ENCODE results near the gene FAM240B. TPM values are rescaled to one million over a fixed set of nuclear protein-coding genes. Genes with fewer than 3 reads are reported as not detected.

FAM240B gene
- total RNA-seq, 8 experiments from 2014 or later, result 0.47 TPM; not detected in 7

- in situ Hi-C loops (cut with MboI; ENCODE audit: low pct_unique_long_range_greater_than_20kb in 2 of 9, low sequenced_read_pairs in 9 of 9, unreplicated experiment in 9 of 9), result loop anchor here in 1 of 9 experiments (25.0 kb wide), 1 partner anchor 119 kb away; no protein-coding TSS in a partner anchor
These were observed 39.0 kb downstream of the FAM240B start for GRCh38 chr9:38680837-38681445.

DNA sequence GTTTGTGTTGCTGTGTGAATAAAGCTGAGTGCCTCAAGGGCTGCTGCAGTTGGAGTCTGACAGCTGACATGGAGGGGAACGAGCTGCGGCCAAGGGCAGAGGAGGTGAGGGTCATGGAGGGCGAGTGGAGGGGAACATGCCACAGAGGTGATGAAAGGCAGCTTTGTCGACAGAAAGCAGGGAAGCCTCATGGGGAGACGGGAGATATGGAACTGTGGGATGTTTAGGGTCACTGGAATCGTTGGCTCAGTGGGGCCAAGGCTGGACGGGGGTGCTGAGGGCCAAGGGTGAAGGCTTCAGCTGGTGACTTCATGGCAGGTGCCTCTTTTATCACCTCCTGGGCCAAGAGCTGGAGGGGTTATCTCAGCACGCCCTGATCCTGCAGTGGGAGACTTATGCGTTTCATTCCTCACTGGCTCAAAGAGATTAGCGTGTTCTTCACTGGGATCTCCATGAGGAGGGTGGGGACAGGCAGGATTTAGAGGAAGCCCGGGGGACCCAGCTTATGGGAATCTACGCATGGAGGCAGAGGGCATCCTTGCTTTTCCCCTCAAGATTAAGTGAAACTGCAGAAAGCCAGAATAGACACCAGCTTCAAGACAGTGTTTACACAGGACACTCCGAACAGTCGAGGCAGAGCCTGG, 42.2 kb downstream of the FAM240B start:
- peaks cover 6 to 27% of the 10 kb centered on the region in 2 donors for H3K4me1 ChIP-seq (replicated peaks in 1 of 2)
- no peak for ATAC-seq (replicated peaks in 6 of 8)
- H3K4me3 ChIP-seq, result no peak overlapping the region
- 33 to 90% (median 60%) methylated on average over 2 to 11 of the region's 14 CpGs; no CpG with 5 or more reads in 3 of the 10 experiments for WGBS, 10 experiments
- in situ Hi-C loops (cut with MboI; ENCODE audit: low pct_unique_long_range_greater_than_20kb in 2 of 9, low sequenced_read_pairs in 9 of 9, unreplicated experiment in 9 of 9), result loop anchor here in 1 of 9 experiments (25.0 kb wide), 1 partner anchor 115 kb away; no protein-coding TSS in a partner anchor
- no peak overlapping the region for H3K27ac ChIP-seq

More at GRCh38 chr9:38680837-38681445, 39.0 kb downstream of the FAM240B start:
- 28 to 100% (median 79%) methylated on average over 1 to 10 of the region's 14 CpGs; no CpG with 5 or more reads in 2 of the 10 experiments for WGBS, 10 experiments
- ATAC-seq (replicated peaks in 6 of 8), result peak in 2 of 8 experiments; percentile 36 to 39
- H3K27ac ChIP-seq, result no peak overlapping the region
- H3K4me3 ChIP-seq, result no peak overlapping the region
- H3K4me1 ChIP-seq (replicated peaks in 1 of 2), result peaks cover 6 to 36% of the 10 kb centered on the region in 2 donors

- H3K4me1 ChIP-seq (replicated peaks in 1 of 2), result peaks cover 8 to 13% of the 10 kb centered on the region in 2 donors
- H3K4me3 ChIP-seq, result no peak overlapping the region
- in situ Hi-C loops (cut with MboI; ENCODE audit: low pct_unique_long_range_greater_than_20kb in 2 of 9, low sequenced_read_pairs in 9 of 9, unreplicated experiment in 9 of 9), result loop anchor here in 1 of 9 experiments (25.0 kb wide), 1 partner anchor 114 kb away; no protein-coding TSS in a partner anchor
- no peak overlapping the region for H3K27ac ChIP-seq
- ATAC-seq (replicated peaks in 6 of 8), result no peak
- whole genome bisulfite sequencing, 10 experiments, result 44 to 100% (median 83%) methylated on average over 1 to 2 of the region's 2 CpGs; no CpG with 5 or more reads in 4 of the 10 experiments
These were observed 44.1 kb downstream of the FAM240B start for GRCh38 chr9:38675831-38676230.

- H3K4me1 ChIP-seq (replicated peaks in 1 of 2), result peaks cover 11 to 13% of the 10 kb centered on the region in 2 donors
- H3K27ac ChIP-seq, result no peak overlapping the region
- ATAC-seq (replicated peaks in 6 of 8), result no peak
- H3K4me3 ChIP-seq, result no peak overlapping the region
- 11 to 100% (median 48%) methylated on average over 1 to 5 of the region's 6 CpGs; no CpG with 5 or more reads in 3 of the 10 experiments for WGBS, 10 experiments
- in situ Hi-C loops (cut with MboI; ENCODE audit: low pct_unique_long_range_greater_than_20kb in 2 of 9, low sequenced_read_pairs in 9 of 9, unreplicated experiment in 9 of 9), result loop anchor here in 1 of 9 experiments (25.0 kb wide), 1 partner anchor 113 kb away; no protein-coding TSS in a partner anchor
These were observed 44.7 kb downstream of the FAM240B start for GRCh38 chr9:38675211-38675610.

DNA sequence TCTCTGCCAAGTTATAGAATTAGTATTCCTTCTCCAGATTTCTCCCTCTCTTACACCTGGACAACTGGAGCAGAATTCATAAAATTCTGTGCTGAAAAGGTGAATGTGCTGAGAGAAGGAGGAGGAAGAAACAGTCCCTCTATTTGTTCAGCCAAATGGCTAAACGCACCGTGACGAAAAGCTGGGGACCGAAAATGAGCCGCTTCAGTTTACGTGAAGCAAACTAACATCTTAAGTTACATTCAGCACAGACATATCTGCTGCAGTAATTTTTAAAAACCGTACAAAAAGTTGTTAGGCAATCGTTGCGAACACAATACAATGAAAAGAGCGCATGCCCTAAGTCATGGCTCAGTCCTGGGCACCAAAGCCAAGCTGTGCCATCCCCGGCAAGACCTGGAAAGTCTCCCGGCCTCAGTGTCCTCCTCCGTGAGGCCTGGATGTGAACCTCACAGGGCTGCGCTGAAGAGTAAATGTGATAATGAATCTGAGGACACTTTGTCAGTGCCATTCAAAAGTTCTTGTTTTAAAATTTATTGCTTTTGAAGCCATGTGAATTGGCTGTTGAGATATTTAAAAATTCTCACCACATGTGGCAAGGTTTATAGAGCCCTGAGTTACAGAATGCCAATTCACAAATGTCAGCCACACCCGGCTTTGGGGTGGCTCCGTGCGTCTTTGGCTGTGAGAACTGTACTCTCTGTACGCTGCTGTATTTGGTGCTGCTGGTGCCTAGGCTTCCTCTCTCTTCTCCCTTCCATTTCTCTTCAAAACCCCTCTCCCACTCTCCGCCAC, 46.3 kb downstream of the FAM240B start:
- WGBS, 10 experiments, result 39 to 100% (median 94%) methylated on average over 2 to 13 of the region's 19 CpGs
- in situ Hi-C loops (cut with MboI; ENCODE audit: low pct_unique_long_range_greater_than_20kb in 2 of 9, low sequenced_read_pairs in 9 of 9, unreplicated experiment in 9 of 9), result no loop called here
- ATAC-seq (replicated peaks in 6 of 8), result peak in 3 of 8 experiments; percentile 42 to 73 (median 53)

DNA sequence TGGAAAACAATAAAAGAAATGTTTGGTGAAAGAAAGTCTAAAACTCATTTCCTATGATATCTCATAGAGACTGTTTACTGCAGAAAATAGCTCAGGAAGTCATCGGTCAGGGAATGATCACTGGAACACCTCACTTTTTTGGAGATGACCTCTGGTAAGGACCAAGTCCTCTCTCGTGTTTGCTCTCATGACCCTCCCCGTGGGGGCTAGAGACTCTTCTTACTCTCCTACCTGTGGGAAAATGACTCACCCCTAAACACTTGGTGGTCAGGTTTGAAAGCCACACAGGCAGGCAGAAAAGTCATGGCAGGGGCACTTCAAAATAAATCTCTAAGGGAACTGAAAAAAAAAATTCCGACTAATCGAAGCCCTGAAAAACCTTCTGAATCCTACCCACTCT, 48.2 kb downstream of the FAM240B start:
- 65 to 100% (median 85%) methylated on average over 3 to 5 of the region's 5 CpGs; no CpG with 5 or more reads in 1 of the 10 experiments for WGBS, 10 experiments
- no peak overlapping the region for H3K4me3 ChIP-seq
- no peak for ATAC-seq (replicated peaks in 6 of 8)
- no peak overlapping the region for H3K27ac ChIP-seq
- in situ Hi-C loops (cut with MboI; ENCODE audit: low pct_unique_long_range_greater_than_20kb in 2 of 9, low sequenced_read_pairs in 9 of 9, unreplicated experiment in 9 of 9), result no loop called here
- H3K4me1 ChIP-seq (replicated peaks in 1 of 2), result peaks cover 6 to 13% of the 10 kb centered on the region in 2 donors

More for the DNA sequence above, 46.3 kb downstream of the FAM240B start:
- Histone ChIP-seq H3K27ac (no peak overlapping the region), H3K4me3 (no peak overlapping the region), H3K4me1 (replicated peaks in 1 of 2) (peaks cover 13% of the 10 kb centered on the region in 2 donors)

GRCh38 chr9:38671372-38671731, 48.6 kb downstream of the FAM240B start:
- Histone ChIP-seq H3K4me1 (replicated peaks in 1 of 2) (peaks cover 6 to 13% of the 10 kb centered on the region in 2 donors), H3K4me3 (no peak overlapping the region), H3K27ac (no peak overlapping the region)
- no peak for ATAC-seq (replicated peaks in 6 of 8)
- 83 to 100% (median 91%) methylated on average over 1 to 4 of the region's 4 CpGs; no CpG with 5 or more reads in 2 of the 10 experiments for WGBS, 10 experiments
- in situ Hi-C loops (cut with MboI; ENCODE audit: low pct_unique_long_range_greater_than_20kb in 2 of 9, low sequenced_read_pairs in 9 of 9, unreplicated experiment in 9 of 9), result no loop called here

DNA sequence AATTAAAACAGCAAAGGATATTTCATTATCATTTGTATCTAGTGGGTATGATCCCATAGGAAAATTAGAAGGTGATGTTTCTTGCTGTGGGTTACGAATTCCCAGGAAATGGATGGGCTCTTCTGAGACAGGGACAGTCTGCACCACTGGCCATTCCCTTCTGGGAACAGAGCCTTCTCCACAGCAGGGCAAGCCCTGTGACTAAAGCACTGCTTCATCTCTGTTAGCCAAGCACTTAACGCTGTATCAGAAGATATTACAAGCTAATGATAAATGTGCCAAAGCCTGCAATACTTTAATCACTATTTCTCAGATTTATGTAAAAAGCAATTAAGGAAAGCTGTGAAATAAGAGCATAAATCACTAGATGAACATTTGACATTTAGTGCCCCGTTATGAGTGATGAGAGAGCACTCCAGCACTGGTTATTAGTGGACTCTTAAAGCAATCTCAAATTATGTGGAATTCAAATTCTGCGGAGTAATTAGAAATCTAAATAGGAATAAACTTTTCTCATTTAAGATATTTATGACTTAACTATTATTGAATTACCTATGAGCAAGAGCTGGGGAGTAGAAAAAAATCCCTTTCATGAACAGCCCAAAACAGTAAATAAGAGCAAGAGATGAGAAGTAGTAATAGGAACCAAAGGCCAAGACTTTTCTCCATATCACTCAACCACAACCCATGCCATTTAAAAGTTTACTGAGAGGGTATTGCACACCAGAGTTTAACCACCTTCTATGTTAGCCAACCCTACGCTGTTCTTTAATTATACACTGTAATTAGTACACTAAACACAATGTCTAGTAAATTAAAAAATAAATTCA, 49.2 kb downstream of the FAM240B start:
- Histone ChIP-seq H3K27ac (no peak overlapping the region), H3K4me3 (no peak overlapping the region), H3K4me1 (replicated peaks in 1 of 2) (peaks cover 6 to 13% of the 10 kb centered on the region in 2 donors)
- in situ Hi-C loops (cut with MboI; ENCODE audit: low pct_unique_long_range_greater_than_20kb in 2 of 9, low sequenced_read_pairs in 9 of 9, unreplicated experiment in 9 of 9), result no loop called here
- 46 to 100% (median 79%) methylated on average over 1 to 5 of the region's 5 CpGs for WGBS, 10 experiments
- ATAC-seq (replicated peaks in 6 of 8), result peak in 5 of 8 experiments; percentile 82 to 96 (median 91)

DNA sequence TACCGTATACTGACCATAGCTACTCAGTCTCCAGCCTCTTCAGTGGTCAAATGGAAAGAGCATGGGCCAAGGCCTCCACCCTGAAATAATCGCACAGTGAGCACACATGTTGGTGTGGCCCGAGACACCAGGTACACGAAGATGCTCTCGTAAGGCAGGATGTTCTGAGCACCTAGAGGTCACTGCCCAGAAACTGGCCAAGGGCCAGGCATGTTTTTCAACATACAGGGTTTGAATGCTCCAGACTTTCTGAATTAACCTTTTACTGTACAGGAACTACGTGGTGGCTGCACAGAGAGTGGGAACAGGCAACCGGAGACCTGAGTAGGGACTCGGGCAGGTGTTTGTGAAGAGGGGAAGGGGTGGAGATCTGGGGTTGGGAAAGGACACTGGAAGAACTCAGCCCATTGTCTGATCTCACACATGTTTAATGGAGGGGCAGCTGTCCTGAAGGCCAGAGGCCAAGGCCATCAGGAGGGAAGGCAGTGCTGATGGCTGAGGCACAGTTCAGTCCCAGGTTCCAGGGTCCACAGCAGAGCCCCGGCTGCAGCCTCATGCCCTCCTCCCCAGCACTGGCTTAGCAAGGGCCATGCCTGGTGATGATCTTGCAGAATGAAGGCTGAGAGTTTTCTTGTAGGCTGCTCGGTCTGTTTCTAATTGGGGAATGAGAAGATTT, 51.0 kb downstream of the FAM240B start:
- no peak overlapping the region for H3K4me3 ChIP-seq
- H3K27ac ChIP-seq, result no peak overlapping the region
- no peak for ATAC-seq (replicated peaks in 6 of 8)
- 30 to 100% (median 89%) methylated on average over 2 to 5 of the region's 10 CpGs; no CpG with 5 or more reads in 3 of the 10 experiments for WGBS, 10 experiments
- peaks cover 6 to 13% of the 10 kb centered on the region in 2 donors for H3K4me1 ChIP-seq (replicated peaks in 1 of 2)
- in situ Hi-C loops (cut with MboI; ENCODE audit: low pct_unique_long_range_greater_than_20kb in 2 of 9, low sequenced_read_pairs in 9 of 9, unreplicated experiment in 9 of 9), result no loop called here

GRCh38 chr9:38662763-38663593, 57.0 kb downstream of the FAM240B start:
- ATAC-seq (replicated peaks in 6 of 8), result peak in 6 of 8 experiments; percentile 44 to 93 (median 64)
- Histone ChIP-seq H3K4me3 (no peak overlapping the region), H3K27ac (no peak overlapping the region), H3K4me1 (replicated peaks in 1 of 2) (no peaks in the 10 kb centered on the region)
- 14 to 94% (median 54%) methylated on average over 1 to 7 of the region's 8 CpGs for WGBS, 10 experiments
- in situ Hi-C loops (cut with MboI; ENCODE audit: low pct_unique_long_range_greater_than_20kb in 2 of 9, low sequenced_read_pairs in 9 of 9, unreplicated experiment in 9 of 9), result no loop called here

DNA sequence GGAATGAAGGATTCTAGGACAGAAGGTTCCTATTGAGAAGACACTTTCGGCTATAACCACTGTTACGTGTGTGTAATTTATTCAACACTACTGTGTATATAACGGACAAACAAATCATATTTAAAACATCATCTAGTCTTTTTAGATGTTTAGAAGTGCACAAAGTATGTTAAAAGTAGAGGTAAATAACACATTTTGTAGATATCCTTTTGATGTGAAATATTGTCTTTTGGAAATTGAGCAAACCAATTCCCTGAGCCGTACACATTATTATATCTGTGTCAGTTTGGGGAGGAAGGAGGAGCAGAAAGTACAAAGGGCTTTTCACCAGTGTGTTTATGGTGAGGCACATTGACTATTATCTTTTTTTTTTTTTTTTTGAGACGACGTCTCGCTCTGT, 60.4 kb downstream of the FAM240B start:
- WGBS, 10 experiments, result 78 to 100% (median 88%) methylated on average over 1 to 7 of the region's 7 CpGs; no CpG with 5 or more reads in 1 of the 10 experiments

More for the DNA sequence above, 60.4 kb downstream of the FAM240B start:
- Histone ChIP-seq H3K4me3 (no peak overlapping the region), H3K27ac (no peak overlapping the region), H3K4me1 (replicated peaks in 1 of 2) (no peaks in the 10 kb centered on the region)
- in situ Hi-C loops (cut with MboI; ENCODE audit: low pct_unique_long_range_greater_than_20kb in 2 of 9, low sequenced_read_pairs in 9 of 9, unreplicated experiment in 9 of 9), result no loop called here
- ATAC-seq (replicated peaks in 6 of 8), result no peak

All from motor neuron (in vitro differentiated cells).